Neuronal stem cell (in vitro differentiated cells): ENCODE results near the gene HAPSTR1.

Experiments used
- DNase-seq: peaks from one replicate; pipeline ENCODE4 v3.0.0-alpha.2; 2013; ENCODE audit warnings: low spot score
- H2AFZ ChIP-seq: one replicate; pipeline ENCODE4 v1.6.1; 2013; ENCODE audit warnings: mild to moderate bottlenecking, low read length, inconsistent platforms
- H2AK5ac ChIP-seq: 2 replicates; pipeline ENCODE4 v1.6.1; 2013; ENCODE audit warnings: low read depth, mild to moderate bottlenecking, inconsistent platforms, low read length, moderate library complexity, mixed read lengths
- H2BK120ac ChIP-seq: 2 replicates; pipeline ENCODE4 v1.6.1; 2013; ENCODE audit warnings: low read depth, mild to moderate bottlenecking, inconsistent platforms, low read length, moderate library complexity, mixed read lengths
- H2BK12ac ChIP-seq: one replicate; pipeline ENCODE4 v1.6.1; 2013; ENCODE audit warnings: low read length, inconsistent platforms
- H2BK15ac ChIP-seq: 2 replicates; pipeline ENCODE4 v1.6.1; 2013; ENCODE audit warnings: mild to moderate bottlenecking, low read length, inconsistent platforms, mixed read lengths
- H2BK5ac ChIP-seq: one replicate; pipeline ENCODE4 v1.6.1; 2013; ENCODE audit warnings: inconsistent platforms, mild to moderate bottlenecking, low read length, moderate library complexity
- H3K14ac ChIP-seq: one replicate; pipeline ENCODE4 v1.6.1; 2013; ENCODE audit warnings: low read length, inconsistent platforms
- H3K18ac ChIP-seq: 2 replicates; pipeline ENCODE4 v1.6.1; 2013; ENCODE audit warnings: low read length, inconsistent platforms
- H3K23ac ChIP-seq: 2 replicates; pipeline ENCODE4 v1.6.1; 2013; ENCODE audit warnings: low read depth, mild to moderate bottlenecking, mixed read lengths, low read length, inconsistent platforms; ENCODE audit not compliant: poor library complexity
- H3K27ac ChIP-seq: replicated peaks from 3 replicates; pipeline ENCODE4 v1.5.1; 2013; ENCODE audit warnings: low read length, inconsistent platforms
- H3K27me3 ChIP-seq, 3 experiments: 2 replicates each; pipeline ENCODE4 v1.6.1; 2013; ENCODE audit warnings: low read length in 3 of 3, mild to moderate bottlenecking in 2 of 3, inconsistent platforms in 1 of 3, low read depth in 1 of 3, mixed read lengths in 1 of 3, moderate library complexity in 1 of 3; ENCODE audit not compliant: control insufficient read depth in 3 of 3, insufficient read depth in 3 of 3
- H3K36me3 ChIP-seq, 2 donors: replicated peaks in 1 of 2; 2 replicates each; pipeline ENCODE4 v1.6.1; 2013; ENCODE audit warnings: low read length in 2 of 2; ENCODE audit not compliant: control insufficient read depth in 2 of 2, insufficient read depth in 2 of 2
- H3K4ac ChIP-seq: 2 replicates; pipeline ENCODE4 v1.6.1; 2013; ENCODE audit warnings: inconsistent platforms, mild to moderate bottlenecking, low read length, moderate library complexity
- H3K4me1 ChIP-seq, 2 donors: 1 replicate in 1 of 2; 2 replicates in 1 of 2; pipeline ENCODE4 v1.6.1; 2013; ENCODE audit warnings: low read length in 2 of 2, low read depth in 1 of 2; ENCODE audit not compliant: control insufficient read depth in 2 of 2, insufficient read depth in 1 of 2
- H3K4me2 ChIP-seq: one replicate; pipeline ENCODE4 v1.6.1; 2013; ENCODE audit warnings: mild to moderate bottlenecking, low read length, inconsistent platforms; ENCODE audit not compliant: insufficient read depth, poor library complexity, severe bottlenecking
- H3K4me3 ChIP-seq, 2 donors: 2 replicates each; pipeline ENCODE4 v1.5.1; 2013; ENCODE audit warnings: low read length in 2 of 2, mild to moderate bottlenecking in 2 of 2, inconsistent platforms in 1 of 2, moderate library complexity in 1 of 2
- H3K79me1 ChIP-seq: one replicate; pipeline ENCODE4 v1.6.1; 2013; ENCODE audit warnings: low read depth, mild to moderate bottlenecking, inconsistent platforms, low read length, moderate library complexity
- H3K9ac ChIP-seq: one replicate; pipeline ENCODE4 v1.6.1; 2013; ENCODE audit warnings: mild to moderate bottlenecking, low read depth, low read length, inconsistent platforms; ENCODE audit not compliant: poor library complexity
- H3K9me3 ChIP-seq, 2 donors: replicated peaks in 1 of 2; 2 replicates each; pipeline versions ENCODE3 to v1.6.1; 2013; ENCODE audit warnings: low read length in 2 of 2, mild to moderate bottlenecking in 2 of 2, inconsistent platforms in 1 of 2, low read depth in 1 of 2, mixed read lengths in 1 of 2, moderate library complexity in 1 of 2; ENCODE audit not compliant: control insufficient read depth in 2 of 2, insufficient read depth in 1 of 2
- H4K8ac ChIP-seq: one replicate; pipeline ENCODE4 v1.6.1; 2013; ENCODE audit warnings: low read depth, mild to moderate bottlenecking, inconsistent platforms, low read length, moderate library complexity
- H4K91ac ChIP-seq: one replicate; pipeline ENCODE4 v1.6.1; 2013; ENCODE audit warnings: low read length, low read depth, mild to moderate bottlenecking, inconsistent platforms; ENCODE audit not compliant: poor library complexity
- WGBS, 2 donors: extraction: QIAGEN DNeasy Blood & Tissue Kit; methylation state at CpG; one replicate each; pipeline ENCODE4 v1.1.7; 2013; ENCODE audit warnings: missing lambda C conversion rate in 2 of 2, mixed read lengths in 1 of 2; ENCODE audit not compliant: insufficient read length in 2 of 2, insufficient replicate concordance in 1 of 2; ENCODE audit errors: extremely low coverage in 2 of 2; 5-methylcytosine and 5-hydroxymethylcytosine counted together

Gene HAPSTR1

GRCh38 chr16:9135797-9136196 is 44.4 kb downstream of the HAPSTR1 start:
- no peak overlapping the region for H3K14ac ChIP-seq
- no peaks in the 10 kb centered on the region for H3K9me3 ChIP-seq
- H3K23ac ChIP-seq: no peak overlapping the region
- no peak overlapping the region for H4K8ac ChIP-seq
- H3K4me1 ChIP-seq: peaks cover 0 to 2% of the 10 kb centered on the region in 2 donors
- H3K4ac ChIP-seq: no peak overlapping the region
- no peak overlapping the region for H2BK5ac ChIP-seq
- H3K9ac ChIP-seq: no peak overlapping the region
- no peak overlapping the region for H2BK15ac ChIP-seq
- H3K4me2 ChIP-seq: no peak overlapping the region
- no peaks in the 10 kb centered on the region for H3K36me3 ChIP-seq
- no peak overlapping the region for H2BK120ac ChIP-seq
- H3K18ac ChIP-seq: no peak overlapping the region
- H2AFZ ChIP-seq: no peak overlapping the region
- H3K27ac ChIP-seq: no peak overlapping the region
- no peak for DNase-seq
- H3K79me1 ChIP-seq: no peaks in the 10 kb centered on the region
- H2BK12ac ChIP-seq: no peak overlapping the region
- H4K91ac ChIP-seq: no peak overlapping the region
- no peak overlapping the region for H2AK5ac ChIP-seq
- WGBS, 2 donors: no CpG with 5 or more reads among the region's 8 CpGs
- no peak overlapping the region for H3K4me3 ChIP-seq
- H3K27me3 ChIP-seq: no peaks in the 10 kb centered on the region

GRCh38 chr16:9136596-9136995 is 45.2 kb downstream of the HAPSTR1 start:
- Histone ChIP-seq H3K79me1 (no peaks in the 10 kb centered on the region), H3K4ac (no peak overlapping the region), H2BK120ac (no peak overlapping the region), H3K9me3 (no peaks in the 10 kb centered on the region), H3K9ac (peak overlapping the region; percentile 67), H3K27me3 (no peaks in the 10 kb centered on the region), H3K4me3 (no peak overlapping the region), H3K14ac (no peak overlapping the region), H3K18ac (no peak overlapping the region), H2BK15ac (no peak overlapping the region), H4K8ac (no peak overlapping the region), H3K4me2 (no peak overlapping the region), H2BK5ac (no peak overlapping the region), H3K4me1 (peaks cover 0 to 2% of the 10 kb centered on the region in 2 donors), H2AFZ (no peak overlapping the region), H2BK12ac (no peak overlapping the region), H4K91ac (no peak overlapping the region), H2AK5ac (no peak overlapping the region), H3K23ac (no peak overlapping the region), H3K27ac (no peak overlapping the region), H3K36me3 (no peaks in the 10 kb centered on the region)
- no peak for DNase-seq
- WGBS, 2 donors: no CpG with 5 or more reads among the region's 13 CpGs

GRCh38 chr16:9138021-9138680 is 46.7 kb downstream of the HAPSTR1 start:
- Histone ChIP-seq H2AK5ac (no peak overlapping the region), H2BK120ac (no peak overlapping the region), H2BK15ac (no peak overlapping the region), H3K18ac (no peak overlapping the region), H4K8ac (no peak overlapping the region), H2AFZ (no peak overlapping the region), H3K27ac (no peak overlapping the region), H3K9me3 (no peaks in the 10 kb centered on the region), H3K27me3 (no peaks in the 10 kb centered on the region), H2BK12ac (no peak overlapping the region), H3K36me3 (no peaks in the 10 kb centered on the region), H3K14ac (no peak overlapping the region), H3K79me1 (no peaks in the 10 kb centered on the region), H3K23ac (no peak overlapping the region), H3K4me3 (no peak overlapping the region), H2BK5ac (no peak overlapping the region), H3K4me2 (no peak overlapping the region), H3K4ac (no peak overlapping the region), H3K4me1 (peaks cover 0 to 2% of the 10 kb centered on the region in 2 donors), H4K91ac (no peak overlapping the region), H3K9ac (no peak overlapping the region)
- no peak for DNase-seq
- no CpG with 5 or more reads among the region's 14 CpGs for WGBS, 2 donors

GRCh38 chr16:9138731-9139501 is 47.5 kb downstream of the HAPSTR1 start:
- no peak overlapping the region for H3K9ac ChIP-seq
- H3K27me3 ChIP-seq: no peaks in the 10 kb centered on the region
- no peak overlapping the region for H3K4me3 ChIP-seq
- no peak overlapping the region for H2BK12ac ChIP-seq
- no CpG with 5 or more reads among the region's 21 CpGs for WGBS, 2 donors
- no peak overlapping the region for H2BK5ac ChIP-seq
- H3K14ac ChIP-seq: no peak overlapping the region
- H3K18ac ChIP-seq: peak overlapping the region; percentile 79
- no peaks in the 10 kb centered on the region for H3K79me1 ChIP-seq
- peaks cover 0 to 2% of the 10 kb centered on the region in 2 donors for H3K4me1 ChIP-seq
- no peak overlapping the region for H4K8ac ChIP-seq
- no peak overlapping the region for H2AK5ac ChIP-seq
- H4K91ac ChIP-seq: no peak overlapping the region
- no peak overlapping the region for H3K4me2 ChIP-seq
- H3K23ac ChIP-seq: no peak overlapping the region
- no peaks in the 10 kb centered on the region for H3K36me3 ChIP-seq
- peak; percentile 58 for DNase-seq
- no peak overlapping the region for H3K4ac ChIP-seq
- H2AFZ ChIP-seq: peak overlapping the region; percentile 9
- peaks cover 0 to under 1% of the 10 kb centered on the region in 2 donors for H3K9me3 ChIP-seq
- H3K27ac ChIP-seq: no peak overlapping the region
- H2BK120ac ChIP-seq: no peak overlapping the region
- no peak overlapping the region for H2BK15ac ChIP-seq
